NK-92 treated with Interleukin-12 subunit alpha and Interleukin-12 subunit beta, amount 100 ng/mL, for 24 hours (cell line): ENCODE measurements around the gene UPF2.

Experiments used
- DNase-seq: peaks from one replicate; lab custom pipeline; 2025; lab: John Stamatoyannopoulos, UW

The UPF2 gene

GRCh38 chr10:11882646-11883375, 159.8 kb downstream of the UPF2 start:
- DNase-seq: no peak

- no peak for DNase-seq
Measured at GRCh38 chr10:11881477-11882417, 160.9 kb downstream of the UPF2 start.

GRCh38 chr10:11881030-11881476, 161.6 kb downstream of the UPF2 start:
- no peak for DNase-seq

- no peak for DNase-seq
Measured at GRCh38 chr10:11880151-11881029, 162.2 kb downstream of the UPF2 start.

GRCh38 chr10:11879387-11880094, 163.1 kb downstream of the UPF2 start:
- DNase-seq: no peak

- DNase-seq: no peak
Measured at GRCh38 chr10:11878776-11879175, 163.8 kb downstream of the UPF2 start.

- DNase-seq: no peak
Measured at GRCh38 chr10:11877591-11877905, 165.1 kb downstream of the UPF2 start.

- DNase-seq: no peak
Measured at GRCh38 chr10:11876805-11877590, 165.6 kb downstream of the UPF2 start.

- no peak for DNase-seq
Measured at GRCh38 chr10:11876324-11876723, 166.3 kb downstream of the UPF2 start.

GRCh38 chr10:11875494-11876281, 166.9 kb downstream of the UPF2 start:
- no peak for DNase-seq

GRCh38 chr10:11874568-11875493, 167.8 kb downstream of the UPF2 start:
- DNase-seq: no peak

GRCh38 chr10:11871466-11871865, 171.1 kb downstream of the UPF2 start:
- DNase-seq: no peak

- DNase-seq: no peak
Measured at GRCh38 chr10:11870900-11871400, 171.7 kb downstream of the UPF2 start.

GRCh38 chr10:11870461-11870780, 172.2 kb downstream of the UPF2 start:
- DNase-seq: no peak
